H1 (cell line): ENCODE results near the gene POLE. TPM values are rescaled to one million over a fixed set of nuclear protein-coding genes. Genes with fewer than 3 reads are reported as not detected.

Experiments used
- CTCF ChIA-PET: fragments of 300-600 bp; sonication (Branson Sonifier 250); formaldehyde crosslinking; loops from one replicate; lab custom pipeline; 2021; ENCODE audit not compliant: partially characterized antibody; lab: Charles Lee
- POLR2A ChIA-PET: fragments of 300-600 bp; sonication (Branson Sonifier 250); formaldehyde crosslinking; loops from one replicate; lab custom pipeline; 2021; ENCODE audit warnings: inconsistent platforms; ENCODE audit not compliant: partially characterized antibody; lab: Charles Lee
- DNase-seq, 2 experiments: peaks; one replicate each; pipeline versions ENCODE4 v3.0.0 to v3.0.0-alpha.2; 2010 to 2022; ENCODE audit warnings: low spot score in 2 of 2, low read depth in 1 of 2, mixed read lengths in 1 of 2
- FAIRE-seq: peaks from 2 replicates; lab custom pipeline; 2011; peaks lifted over from hg19 to GRCh38; lab: Jason Lieb, UNC
- H2AFZ ChIP-seq: 2 replicates; pipeline ENCODE4 v1.8.1; 2012; ENCODE audit warnings: low read length, inconsistent platforms
- H2AK5ac ChIP-seq: 2 replicates; pipeline ENCODE4 v1.6.1; 2013; ENCODE audit warnings: low read depth, low read length
- H2BK120ac ChIP-seq: replicated peaks from 2 replicates; pipeline ENCODE3; 2013; ENCODE audit warnings: low read depth, low read length, inconsistent platforms
- H2BK12ac ChIP-seq: 2 replicates; pipeline ENCODE4 v1.6.1; 2013; ENCODE audit warnings: low read depth, low read length
- H2BK15ac ChIP-seq: 2 replicates; pipeline ENCODE4 v1.6.1; 2013; ENCODE audit warnings: low read length
- H2BK20ac ChIP-seq: 2 replicates; pipeline ENCODE4 v1.6.1; 2013; ENCODE audit warnings: low read length
- H2BK5ac ChIP-seq: 2 replicates; pipeline ENCODE4 v1.6.1; 2013; ENCODE audit warnings: low read depth, low read length
- H3K14ac ChIP-seq: 2 replicates; pipeline ENCODE4 v1.6.1; 2013; ENCODE audit warnings: inconsistent platforms; ENCODE audit not compliant: insufficient read length
- H3K18ac ChIP-seq: 2 replicates; pipeline ENCODE4 v1.6.1; 2013; ENCODE audit warnings: low read length; ENCODE audit errors: extremely low read depth
- H3K23ac ChIP-seq: 2 replicates; pipeline ENCODE4 v1.6.1; 2013; ENCODE audit warnings: inconsistent platforms; ENCODE audit not compliant: insufficient read length
- H3K23me2 ChIP-seq: 2 replicates; pipeline ENCODE4 v1.6.1; 2013; ENCODE audit warnings: low read depth, low read length
- H3K27ac ChIP-seq: 2 replicates; pipeline ENCODE4 v1.6.1; 2011; ENCODE audit warnings: low read depth, low read length, inconsistent platforms
- H3K27me3 ChIP-seq, 4 experiments: replicated peaks in 1 of 4; 1 replicate in 1 of 4; 2 replicates in 3 of 4; pipeline versions ENCODE4 v1.6.1 to v1.8.1; 2011 to 2013; ENCODE audit warnings: low read length in 3 of 4, mild to moderate bottlenecking in 3 of 4, inconsistent platforms in 2 of 4, mixed read lengths in 2 of 4, moderate library complexity in 1 of 4; ENCODE audit not compliant: control insufficient read depth in 3 of 4, insufficient read depth in 3 of 4; ENCODE audit errors: extremely low read depth in 1 of 4
- H3K36me3 ChIP-seq, 4 experiments: 2 replicates each; pipeline versions ENCODE4 v1.6.1 to v1.8.1; 2011 to 2013; ENCODE audit warnings: mild to moderate bottlenecking in 4 of 4, low read length in 3 of 4, moderate library complexity in 2 of 4, control low read depth in 1 of 4, inconsistent platforms in 1 of 4; ENCODE audit not compliant: insufficient read depth in 4 of 4, control insufficient read depth in 2 of 4
- H3K4ac ChIP-seq: replicated peaks from 2 replicates; pipeline ENCODE3; 2013; ENCODE audit warnings: low read length, low read depth, mixed read lengths, inconsistent platforms; ENCODE audit not compliant: insufficient read length
- H3K4me1 ChIP-seq, 4 experiments: replicated peaks in 1 of 4; 1 replicate in 1 of 4; 2 replicates in 3 of 4; pipeline versions ENCODE4 v1.6.1 to v1.8.1; 2011 to 2013; ENCODE audit warnings: low read length in 3 of 4, inconsistent platforms in 2 of 4, mixed read lengths in 1 of 4; ENCODE audit not compliant: insufficient read depth in 4 of 4, control insufficient read depth in 3 of 4
- H3K4me2 ChIP-seq, 2 experiments: 2 replicates each; pipeline versions ENCODE4 v1.6.1 to v1.8.1; 2011 to 2013; ENCODE audit warnings: low read depth in 2 of 2, low read length in 2 of 2, control low read depth in 1 of 2, inconsistent platforms in 1 of 2, mild to moderate bottlenecking in 1 of 2; ENCODE audit not compliant: insufficient read depth in 1 of 2
- H3K4me3 ChIP-seq, 4 experiments: fragments of 200-600, 300-600 bp in 1 of 4; sonication (generic), shearing (Covaris generic), sonication (Bioruptor Twin) in 1 of 4; 2 replicates each; pipeline versions ENCODE4 v1.5.1 to v1.8.1; 2011 to 2016; ENCODE audit warnings: low read length in 4 of 4, low read depth in 3 of 4, control low read depth in 2 of 4, inconsistent platforms in 2 of 4, mild to moderate bottlenecking in 2 of 4, mixed read lengths in 1 of 4, moderate library complexity in 1 of 4; ENCODE audit not compliant: insufficient read depth in 2 of 4; ENCODE audit errors: extremely low read depth in 1 of 4
- H3K56ac ChIP-seq: replicated peaks from 2 replicates; pipeline ENCODE3; 2013; ENCODE audit warnings: low read depth, mild to moderate bottlenecking, mixed read lengths, low read length, inconsistent platforms; ENCODE audit not compliant: insufficient read length
- H3K79me1 ChIP-seq: 2 replicates; pipeline ENCODE4 v1.6.1; 2013; ENCODE audit warnings: low read depth, low read length, control low read depth
- H3K79me2 ChIP-seq, 2 experiments: 2 replicates each; pipeline versions ENCODE4 v1.6.1 to v1.8.1; 2012 to 2013; ENCODE audit warnings: low read length in 2 of 2, mild to moderate bottlenecking in 2 of 2, inconsistent platforms in 1 of 2; ENCODE audit not compliant: insufficient read depth in 2 of 2, control insufficient read depth in 1 of 2
- H3K9ac ChIP-seq, 4 experiments: replicated peaks in 1 of 4; 1 replicate in 1 of 4; 2 replicates in 3 of 4; pipeline versions ENCODE4 v1.6.1 to v1.8.1; 2011 to 2013; ENCODE audit warnings: low read depth in 3 of 4, low read length in 3 of 4, control low read depth in 2 of 4, mild to moderate bottlenecking in 2 of 4, moderate library complexity in 2 of 4, inconsistent platforms in 1 of 4; ENCODE audit errors: extremely low read depth in 1 of 4
- H3K9me3 ChIP-seq, 2 experiments: 2 replicates each; pipeline versions ENCODE4 v1.6.1 to v1.8.1; 2012 to 2013; ENCODE audit warnings: mild to moderate bottlenecking in 2 of 2, moderate library complexity in 2 of 2, control low read depth in 1 of 2, inconsistent platforms in 1 of 2, low read depth in 1 of 2, low read length in 1 of 2, mixed read lengths in 1 of 2; ENCODE audit not compliant: insufficient read depth in 2 of 2
- H4K20me1 ChIP-seq, 2 experiments: replicated peaks in 1 of 2; 2 replicates each; pipeline versions ENCODE3 to v1.8.1; 2011 to 2013; ENCODE audit warnings: inconsistent platforms in 2 of 2, low read length in 2 of 2, mild to moderate bottlenecking in 1 of 2; ENCODE audit not compliant: insufficient read depth in 2 of 2, control insufficient read depth in 1 of 2
- H4K5ac ChIP-seq: 2 replicates; pipeline ENCODE4 v1.6.1; 2013; ENCODE audit warnings: low read length, low read depth, mixed read lengths, inconsistent platforms; ENCODE audit not compliant: insufficient read length
- H4K8ac ChIP-seq: 2 replicates; pipeline ENCODE4 v1.8.0; 2013; ENCODE audit warnings: mild to moderate bottlenecking, moderate library complexity, low read length, inconsistent platforms; ENCODE audit not compliant: insufficient read depth; ENCODE audit errors: extremely low read depth
- H4K91ac ChIP-seq: replicated peaks from 2 replicates; pipeline ENCODE3; 2013; ENCODE audit warnings: low read length, mixed read lengths, inconsistent platforms; ENCODE audit not compliant: insufficient read length
- CBX5 ChIP-seq: fragments of 300-800, 300-1000 bp; sonication (generic); IDR thresholded peaks from 2 replicates; pipeline ENCODE4 v1.7.1; 2016; ENCODE audit warnings: antibody characterized with exemption, low read length, low read depth
- GTF2F1 ChIP-seq: IDR thresholded peaks from 2 replicates; pipeline ENCODE4 v1.6.1; 2012; ENCODE audit warnings: low read depth, low read length, improper control_type of control experiment, borderline replicate concordance
- WGBS, 2 experiments: shearing (Covaris generic) in 1 of 2; methylation state at CpG; one replicate each; pipeline versions ENCODE4 v1.1.6 to v1.1.7; 2013 to 2015; ENCODE audit warnings: low lambda C conversion rate in 2 of 2, mixed read lengths in 2 of 2, inconsistent platforms in 1 of 2, low coverage in 1 of 2, missing lambda C conversion rate in 1 of 2; ENCODE audit not compliant: insufficient replicate concordance in 2 of 2, insufficient coverage in 1 of 2, insufficient read length in 1 of 2; ENCODE audit errors: extremely low coverage in 1 of 2, missing lambda C conversion rate in 1 of 2; 5-methylcytosine and 5-hydroxymethylcytosine counted together
- polyA plus RNA-seq, 7 experiments: library from polyadenylated mRNA; depleted of rRNA in 3 of 7; stranded (reverse) in 5 of 7; unstranded in 2 of 7; fragments of >200 nt in 5 of 7; fragments of 200-250 nt in 2 of 7; gene quantifications; 1 replicate in 5 of 7; 2 replicates in 1 of 7; 4 replicates in 1 of 7; pipeline versions ENCODE4 v1.2.1 to v1.2.3, GENCODE V29; 2011 to 2013; ENCODE audit warnings: missing spikeins in 2 of 7, mixed read lengths in 2 of 7
- total RNA-seq: library from RNA; stranded (reverse); fragmentation: NEBNext Ultra II Directional; extraction: Animal tissue kit (Norgen Biotek cat#: 25700); gene quantifications from 2 replicates; pipeline ENCODE4 v1.2.1, GENCODE V29; 2021

The POLE gene
- total and polyA plus RNA-seq, 2 of the 8 experiments (the other 6 are each of a cell fraction or from before 2014, with no cell fraction given): 59.7 to 115 TPM

DNA sequence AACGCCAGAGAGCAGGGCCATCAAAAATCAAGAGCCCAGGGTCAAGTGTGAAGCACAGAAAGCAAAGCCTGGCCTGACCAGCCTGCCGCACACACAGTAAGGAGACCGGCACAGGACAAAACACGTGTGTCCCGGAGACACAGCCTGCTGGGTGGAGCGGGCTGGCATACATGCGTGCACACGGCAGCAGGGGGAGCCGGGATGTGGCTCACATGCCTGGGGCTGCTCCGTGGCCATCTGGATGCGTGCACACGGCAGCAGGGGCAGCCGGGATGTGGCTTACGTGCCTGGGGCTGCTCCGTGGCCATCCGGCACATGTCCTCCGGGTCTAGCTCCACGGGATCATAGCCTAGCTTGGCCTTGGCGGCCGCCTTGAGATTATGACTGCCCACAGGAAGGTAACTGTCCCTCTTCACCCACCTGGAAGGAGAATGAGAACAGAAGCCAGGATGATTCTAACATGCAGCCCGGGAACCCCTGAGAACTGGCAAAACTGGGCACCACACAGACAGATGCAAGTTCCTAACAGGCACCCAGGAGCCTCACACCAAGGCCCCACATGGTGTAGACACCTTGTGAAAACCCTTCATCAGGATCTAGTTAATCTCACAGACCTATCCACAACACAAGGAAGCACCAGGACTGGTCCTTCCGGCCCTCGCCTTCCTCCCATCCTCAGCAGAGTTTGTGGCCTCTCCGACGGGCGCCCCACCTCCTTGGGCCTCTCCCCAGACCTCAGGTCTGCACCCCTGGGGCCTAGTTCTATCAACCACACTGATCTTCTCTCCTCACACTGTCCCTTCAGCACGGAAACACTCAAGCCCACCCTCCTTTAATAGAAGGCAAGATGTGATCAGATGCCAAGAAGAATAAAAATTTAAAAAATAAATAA is 13.6 kb downstream of the POLE start:
- Histone ChIP-seq H3K79me1 (peaks cover 4% of the 10 kb centered on the region; the same call in 1 of the 2 replicates), H3K4ac (no peak overlapping the region), H2BK5ac (no peak overlapping the region), H2AK5ac (no peak overlapping the region), H3K14ac (no peak overlapping the region), H3K9me3 (no peaks in the 10 kb centered on the region), H3K36me3 (peaks cover 49 to 89% (median 67%) of the 10 kb centered on the region in 4 experiments), H3K56ac (no peak overlapping the region), H2BK12ac (no peak overlapping the region), H3K4me2 (no peak overlapping the region), H4K91ac (no peak overlapping the region), H2BK120ac (no peak overlapping the region), H2BK20ac (no peak overlapping the region), H4K5ac (no peak overlapping the region), H2AFZ (no peak overlapping the region), H3K27ac (no peak overlapping the region), H3K9ac (no peak overlapping the region), H3K4me1 (no peaks in the 10 kb centered on the region; a peak in 2 of 7 replicates), H3K18ac (no peak overlapping the region), H4K8ac (no peak overlapping the region), H2BK15ac (no peak overlapping the region), H4K20me1 (peaks cover 3 to 26% of the 10 kb centered on the region in 2 experiments), H3K4me3 (no peak overlapping the region), H3K23ac (no peak overlapping the region), H3K23me2 (no peaks in the 10 kb centered on the region; the same call in 1 of the 2 replicates), H3K79me2 (peaks cover 0 to 2% of the 10 kb centered on the region in 2 experiments; a peak in 1 of 4 replicates), H3K27me3 (no peaks in the 10 kb centered on the region)
- DNase-seq (no peak), FAIRE-seq (no peak)
- POLR2A ChIA-PET: no interaction called here
- TF ChIP-seq GTF2F1 (no peak), CBX5 (no peak)
- 96% methylated on average over 27 of the region's 27 CpGs; no CpG with 5 or more reads in 1 of the 2 experiments for WGBS, 2 experiments
- CTCF ChIA-PET: no interaction called here
